ENCODE measurements around the gene ACOT13. TPM values are rescaled to one million over a fixed set of nuclear protein-coding genes. Genes with fewer than 3 reads are reported as not detected.
A peak's percentile ranks its signal among the peaks of the same experiment; 100 is the strongest.
"Not testable (repeated sequence)": the region's sequence is repeated elsewhere in the genome, so short reads cannot be mapped to it uniquely, and the experiment has no call there.

The ACOT13 gene
- polyA plus RNA-seq, 2 donors: 8.7 to 21.8 TPM

- Histone ChIP-seq H3K36me3 (ENCODE audit: control insufficient read depth in 2 of 2, insufficient read depth in 2 of 2, low read length in 1 of 2) (no peaks in the 10 kb centered on the region), H3K27ac (ENCODE audit: low read depth in 2 of 2, low read length in 1 of 2) (no peak overlapping the region), H3K27me3 (ENCODE audit: control insufficient read depth in 1 of 2, insufficient read depth in 2 of 2, low read length in 2 of 2) (no peaks in the 10 kb centered on the region), H3K4me1 (ENCODE audit: control insufficient read depth in 2 of 2, insufficient read depth in 2 of 2, low read length in 1 of 2) (no peaks in the 10 kb centered on the region), H3K4me3 (ENCODE audit: low read depth in 1 of 2, low read length in 2 of 2) (no peak overlapping the region), H3K9me3 (ENCODE audit: control insufficient read depth in 2 of 2, insufficient read depth in 1 of 2, low read depth in 1 of 2, low read length in 1 of 2) (no peaks in the 10 kb centered on the region)
- WGBS, 2 donors: 56 to 63% methylated on average over 3 of the region's 3 CpGs
Measured at GRCh38 chr6:24699521-24700359, 32.9 kb downstream of the ACOT13 start.

GRCh38 chr6:24702720-24703282, 35.9 kb downstream of the ACOT13 start:
- peaks cover 0 to 7% of the 10 kb centered on the region in 2 donors for H3K36me3 ChIP-seq (ENCODE audit: control insufficient read depth in 2 of 2, insufficient read depth in 2 of 2, low read length in 1 of 2)
- no peaks in the 10 kb centered on the region for H3K4me1 ChIP-seq (ENCODE audit: control insufficient read depth in 2 of 2, insufficient read depth in 2 of 2, low read length in 1 of 2)
- no peak overlapping the region for H3K4me3 ChIP-seq (ENCODE audit: low read depth in 1 of 2, low read length in 2 of 2)
- no peaks in the 10 kb centered on the region for H3K9me3 ChIP-seq (ENCODE audit: control insufficient read depth in 2 of 2, insufficient read depth in 1 of 2, low read depth in 1 of 2, low read length in 1 of 2)
- H3K27ac ChIP-seq (ENCODE audit: low read depth in 2 of 2, low read length in 1 of 2): no peak overlapping the region
- WGBS, 2 donors: 73 to 75% methylated on average over 4 of the region's 4 CpGs
- H3K27me3 ChIP-seq (ENCODE audit: control insufficient read depth in 1 of 2, insufficient read depth in 2 of 2, low read length in 2 of 2): no peaks in the 10 kb centered on the region

- H3K4me1 ChIP-seq (ENCODE audit: control insufficient read depth in 2 of 2, insufficient read depth in 2 of 2, low read length in 1 of 2): no peaks in the 10 kb centered on the region
- peaks cover 7 to 9% of the 10 kb centered on the region in 2 donors for H3K36me3 ChIP-seq (ENCODE audit: control insufficient read depth in 2 of 2, insufficient read depth in 2 of 2, low read length in 1 of 2)
- no peaks in the 10 kb centered on the region for H3K9me3 ChIP-seq (ENCODE audit: control insufficient read depth in 2 of 2, insufficient read depth in 1 of 2, low read depth in 1 of 2, low read length in 1 of 2)
- H3K27me3 ChIP-seq (ENCODE audit: control insufficient read depth in 1 of 2, insufficient read depth in 2 of 2, low read length in 2 of 2): no peaks in the 10 kb centered on the region
- no peak overlapping the region for H3K27ac ChIP-seq (ENCODE audit: low read depth in 2 of 2, low read length in 1 of 2)
- H3K4me3 ChIP-seq (ENCODE audit: low read depth in 1 of 2, low read length in 2 of 2): no peak overlapping the region
Measured at GRCh38 chr6:24704468-24704867, 37.6 kb downstream of the ACOT13 start.

- no peaks in the 10 kb centered on the region for H3K9me3 ChIP-seq (ENCODE audit: control insufficient read depth in 2 of 2, insufficient read depth in 1 of 2, low read depth in 1 of 2, low read length in 1 of 2)
- H3K4me3 ChIP-seq (ENCODE audit: low read depth in 1 of 2, low read length in 2 of 2): no peak overlapping the region
- 69 to 77% methylated on average over 3 of the region's 3 CpGs for WGBS, 2 donors
- no peaks in the 10 kb centered on the region for H3K27me3 ChIP-seq (ENCODE audit: control insufficient read depth in 1 of 2, insufficient read depth in 2 of 2, low read length in 2 of 2)
- H3K27ac ChIP-seq (ENCODE audit: low read depth in 2 of 2, low read length in 1 of 2): no peak overlapping the region
- H3K4me1 ChIP-seq (ENCODE audit: control insufficient read depth in 2 of 2, insufficient read depth in 2 of 2, low read length in 1 of 2): no peaks in the 10 kb centered on the region
- peaks cover 10 to 15% of the 10 kb centered on the region in 2 donors for H3K36me3 ChIP-seq (ENCODE audit: control insufficient read depth in 2 of 2, insufficient read depth in 2 of 2, low read length in 1 of 2)
Measured at GRCh38 chr6:24708612-24709011, 41.7 kb downstream of the ACOT13 start.

- Histone ChIP-seq H3K4me1 (ENCODE audit: control insufficient read depth in 2 of 2, insufficient read depth in 2 of 2, low read length in 1 of 2) (no peaks in the 10 kb centered on the region), H3K27ac (ENCODE audit: low read depth in 2 of 2, low read length in 1 of 2) (no peak overlapping the region), H3K9me3 (ENCODE audit: control insufficient read depth in 2 of 2, insufficient read depth in 1 of 2, low read depth in 1 of 2, low read length in 1 of 2) (no peaks in the 10 kb centered on the region), H3K27me3 (ENCODE audit: control insufficient read depth in 1 of 2, insufficient read depth in 2 of 2, low read length in 2 of 2) (no peaks in the 10 kb centered on the region), H3K36me3 (ENCODE audit: control insufficient read depth in 2 of 2, insufficient read depth in 2 of 2, low read length in 1 of 2) (peaks cover 10 to 15% of the 10 kb centered on the region in 2 donors), H3K4me3 (ENCODE audit: low read depth in 1 of 2, low read length in 2 of 2) (no peak overlapping the region)
- 88% methylated on average over 4 of the region's 4 CpGs for WGBS, 2 donors
Measured at GRCh38 chr6:24709014-24709711, 42.3 kb downstream of the ACOT13 start.

GRCh38 chr6:24710519-24711303, 43.8 kb downstream of the ACOT13 start:
- Histone ChIP-seq H3K4me3 (ENCODE audit: low read depth in 1 of 2, low read length in 2 of 2) (no peak overlapping the region), H3K36me3 (ENCODE audit: control insufficient read depth in 2 of 2, insufficient read depth in 2 of 2, low read length in 1 of 2) (peaks cover 13 to 15% of the 10 kb centered on the region in 2 donors), H3K27ac (ENCODE audit: low read depth in 2 of 2, low read length in 1 of 2) (no peak overlapping the region), H3K27me3 (ENCODE audit: control insufficient read depth in 1 of 2, insufficient read depth in 2 of 2, low read length in 2 of 2) (no peaks in the 10 kb centered on the region), H3K9me3 (ENCODE audit: control insufficient read depth in 2 of 2, insufficient read depth in 1 of 2, low read depth in 1 of 2, low read length in 1 of 2) (no peaks in the 10 kb centered on the region), H3K4me1 (ENCODE audit: control insufficient read depth in 2 of 2, insufficient read depth in 2 of 2, low read length in 1 of 2) (no peaks in the 10 kb centered on the region)
- WGBS, 2 donors: 92 to 93% methylated on average over 10 of the region's 10 CpGs

GRCh38 chr6:24716602-24717148, 49.8 kb downstream of the ACOT13 start:
- not testable (repeated sequence) for H3K9me3 ChIP-seq (ENCODE audit: control insufficient read depth in 2 of 2, insufficient read depth in 1 of 2, low read depth in 1 of 2, low read length in 1 of 2); H3K36me3 ChIP-seq (ENCODE audit: control insufficient read depth in 2 of 2, insufficient read depth in 2 of 2, low read length in 1 of 2); H3K4me1 ChIP-seq (ENCODE audit: control insufficient read depth in 2 of 2, insufficient read depth in 2 of 2, low read length in 1 of 2); H3K27ac ChIP-seq (ENCODE audit: low read depth in 2 of 2, low read length in 1 of 2); H3K27me3 ChIP-seq (ENCODE audit: control insufficient read depth in 1 of 2, insufficient read depth in 2 of 2, low read length in 2 of 2)
- WGBS, 2 donors: 76 to 79% methylated on average over 7 of the region's 7 CpGs
- H3K4me3 ChIP-seq (ENCODE audit: low read depth in 1 of 2, low read length in 2 of 2): peak overlapping the region in 1 of 2 donors; percentile 37

GRCh38 chr6:24718449-24719124, 51.7 kb downstream of the ACOT13 start:
- H3K36me3 ChIP-seq (ENCODE audit: control insufficient read depth in 2 of 2, insufficient read depth in 2 of 2, low read length in 1 of 2): peaks cover 0 to 3% of the 10 kb centered on the region in 2 donors
- 6 to 8% methylated on average over 8 of the region's 8 CpGs for WGBS, 2 donors
- no peaks in the 10 kb centered on the region for H3K9me3 ChIP-seq (ENCODE audit: control insufficient read depth in 2 of 2, insufficient read depth in 1 of 2, low read depth in 1 of 2, low read length in 1 of 2)
- H3K4me3 ChIP-seq (ENCODE audit: low read depth in 1 of 2, low read length in 2 of 2): peak overlapping the region in 1 of 2 donors; percentile 88
- no peaks in the 10 kb centered on the region for H3K27me3 ChIP-seq (ENCODE audit: control insufficient read depth in 1 of 2, insufficient read depth in 2 of 2, low read length in 2 of 2)
- peaks cover 0 to 3% of the 10 kb centered on the region in 2 donors for H3K4me1 ChIP-seq (ENCODE audit: control insufficient read depth in 2 of 2, insufficient read depth in 2 of 2, low read length in 1 of 2)
- peak overlapping the region in 1 of 2 donors; percentile 99 for H3K27ac ChIP-seq (ENCODE audit: low read depth in 2 of 2, low read length in 1 of 2)
